ENCODE data around the gene TEX2. TPM values are rescaled to one million over a fixed set of nuclear protein-coding genes. Genes with fewer than 3 reads are reported as not detected.
"Not testable (repeated sequence)": the region's sequence is repeated elsewhere in the genome, so short reads cannot be mapped to it uniquely, and the experiment has no call there.

Gene TEX2
- polyA plus RNA-seq, 5 donors, result 19.5 to 29.5 (median 23.3) TPM

- DNase-seq, result peak; percentile 96 to 98
These were observed 117.2 kb downstream of the TEX2 start for GRCh38 chr17:64145751-64146417.

DNA sequence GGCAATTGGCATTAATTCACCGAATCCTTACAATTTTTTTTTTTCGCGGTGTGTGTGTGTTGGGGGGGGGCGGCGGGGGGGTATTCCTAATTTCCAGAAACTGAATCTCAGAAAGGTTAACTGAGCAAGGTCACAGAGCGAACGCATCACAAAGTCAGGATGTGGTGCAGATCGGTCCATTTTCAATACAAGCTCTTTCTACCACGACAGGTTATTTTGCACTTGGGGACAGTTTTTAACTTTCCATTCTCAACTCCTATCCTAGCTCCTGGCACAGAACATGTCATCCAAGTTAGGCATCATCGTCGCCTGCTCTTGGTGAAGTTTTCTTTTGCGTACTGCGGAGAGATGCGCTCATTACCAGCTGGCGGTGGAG lies 117.7 kb downstream of the TEX2 start:
- DNase-seq, result no peak

GRCh38 chr17:64139542-64139941 lies 123.5 kb downstream of the TEX2 start:
- no peak for DNase-seq

DNA sequence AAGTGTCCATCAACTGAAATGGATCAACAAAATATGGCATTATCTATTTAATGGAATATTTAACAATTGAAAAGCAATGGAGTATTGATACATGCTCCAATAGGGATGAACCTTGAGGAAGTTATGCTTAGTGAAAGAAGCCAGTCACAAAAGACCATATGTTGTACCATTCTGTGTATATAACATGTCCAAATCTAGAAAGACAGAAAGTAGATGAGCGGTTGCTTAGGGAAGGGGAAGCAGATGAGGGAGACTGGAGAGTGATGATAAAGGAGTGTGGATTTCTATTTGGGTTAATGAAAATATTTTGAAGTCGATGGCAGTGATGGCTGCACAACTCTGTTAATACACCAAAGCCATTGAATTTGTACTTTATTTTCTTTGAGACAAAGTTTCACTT lies 124.6 kb downstream of the TEX2 start:
- DNase-seq, result no peak

- DNase-seq, result no peak
These were observed 128.1 kb downstream of the TEX2 start for GRCh38 chr17:64135000-64135399.

DNA sequence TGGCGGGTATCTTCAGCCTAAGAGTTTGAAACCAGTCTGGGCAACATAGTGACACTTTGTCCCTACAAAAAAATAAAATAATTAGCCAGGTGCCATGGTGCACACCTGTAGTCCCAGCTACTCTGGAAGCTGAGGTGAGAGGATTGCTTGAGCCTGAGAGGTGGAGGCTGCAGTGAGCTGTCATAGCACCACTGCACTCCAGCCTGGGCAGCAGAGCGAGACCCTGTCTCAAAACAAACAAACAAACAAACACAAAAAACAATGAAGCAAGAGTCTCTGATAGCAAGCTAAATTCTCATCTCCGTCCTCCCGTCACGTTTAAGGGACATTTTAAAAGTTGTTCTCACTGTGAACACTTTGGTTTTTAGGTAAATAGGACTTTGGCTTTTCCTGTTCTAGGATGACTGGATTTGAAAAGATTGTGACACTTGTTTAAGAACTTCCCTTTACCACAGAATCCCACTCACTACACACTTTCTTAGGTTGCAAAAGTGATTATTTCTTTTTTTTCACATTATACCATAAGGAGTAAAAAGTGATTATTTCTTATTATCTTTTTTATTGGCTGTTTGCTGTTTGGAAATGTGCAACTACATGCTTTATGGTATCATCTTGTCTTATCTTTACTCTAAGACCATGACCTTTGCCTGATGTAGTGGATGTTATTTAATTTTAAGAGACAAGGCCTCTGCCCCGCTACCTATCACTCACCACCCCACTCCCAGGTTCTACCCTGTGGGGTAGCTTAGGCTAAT lies 128.7 kb downstream of the TEX2 start:
- no peak for DNase-seq

DNA sequence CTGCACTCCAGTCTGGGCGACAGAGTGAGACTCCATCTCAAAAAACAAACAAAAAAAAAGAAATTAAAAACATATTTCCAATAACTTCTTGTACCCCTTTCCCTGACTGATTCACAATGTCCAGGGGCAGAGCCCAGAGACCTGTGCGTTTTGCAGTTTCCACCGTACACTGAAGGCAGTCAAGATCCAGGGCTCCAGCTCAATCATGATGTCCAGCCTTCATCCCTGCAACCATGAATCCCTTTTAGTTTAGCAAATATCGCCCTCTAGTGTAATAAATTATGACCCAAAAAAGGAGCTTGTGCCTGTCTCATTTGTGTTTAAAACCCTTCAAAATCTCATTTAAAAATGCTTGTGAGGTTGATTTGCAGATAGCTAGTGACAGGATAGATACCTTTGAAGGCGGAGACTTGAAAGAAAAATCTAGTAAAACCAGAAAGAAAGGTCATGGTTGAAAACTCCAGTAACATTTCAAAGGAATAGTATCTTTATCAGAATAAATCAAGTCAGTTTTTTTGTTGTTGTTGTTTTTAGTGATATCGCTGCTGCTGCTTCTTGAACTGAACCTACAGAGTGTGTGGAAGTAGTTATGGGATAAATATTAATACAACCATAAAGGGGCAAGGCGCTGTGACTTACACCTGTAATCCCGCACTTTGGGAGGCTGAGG lies 129.4 kb downstream of the TEX2 start:
- no peak for DNase-seq

GRCh38 chr17:64131606-64132270 lies 131.3 kb downstream of the TEX2 start:
- no peak for DNase-seq

DNA sequence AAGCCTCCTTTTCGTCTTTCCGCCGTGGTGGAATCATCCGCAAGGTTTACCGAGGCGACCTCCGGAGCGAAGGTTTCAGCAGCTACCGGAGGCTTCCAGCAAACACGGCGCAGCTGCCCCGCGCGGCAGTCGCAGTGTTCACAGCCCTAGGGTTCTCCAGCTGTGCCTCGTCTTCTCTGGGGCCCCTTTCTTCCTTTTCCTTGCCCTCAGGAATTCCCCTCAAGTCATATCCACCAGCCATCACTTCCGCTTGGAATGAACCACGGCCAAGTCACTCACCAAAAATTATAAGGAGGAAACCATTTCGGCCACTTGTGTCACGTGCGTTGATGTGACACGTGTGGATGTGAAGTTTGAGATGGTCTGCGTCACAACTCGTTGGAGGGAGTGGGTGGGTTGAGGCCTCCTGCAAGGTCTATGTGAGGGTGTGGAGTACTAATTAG lies 132.5 kb downstream of the TEX2 start:
- no peak for DNase-seq

DNA sequence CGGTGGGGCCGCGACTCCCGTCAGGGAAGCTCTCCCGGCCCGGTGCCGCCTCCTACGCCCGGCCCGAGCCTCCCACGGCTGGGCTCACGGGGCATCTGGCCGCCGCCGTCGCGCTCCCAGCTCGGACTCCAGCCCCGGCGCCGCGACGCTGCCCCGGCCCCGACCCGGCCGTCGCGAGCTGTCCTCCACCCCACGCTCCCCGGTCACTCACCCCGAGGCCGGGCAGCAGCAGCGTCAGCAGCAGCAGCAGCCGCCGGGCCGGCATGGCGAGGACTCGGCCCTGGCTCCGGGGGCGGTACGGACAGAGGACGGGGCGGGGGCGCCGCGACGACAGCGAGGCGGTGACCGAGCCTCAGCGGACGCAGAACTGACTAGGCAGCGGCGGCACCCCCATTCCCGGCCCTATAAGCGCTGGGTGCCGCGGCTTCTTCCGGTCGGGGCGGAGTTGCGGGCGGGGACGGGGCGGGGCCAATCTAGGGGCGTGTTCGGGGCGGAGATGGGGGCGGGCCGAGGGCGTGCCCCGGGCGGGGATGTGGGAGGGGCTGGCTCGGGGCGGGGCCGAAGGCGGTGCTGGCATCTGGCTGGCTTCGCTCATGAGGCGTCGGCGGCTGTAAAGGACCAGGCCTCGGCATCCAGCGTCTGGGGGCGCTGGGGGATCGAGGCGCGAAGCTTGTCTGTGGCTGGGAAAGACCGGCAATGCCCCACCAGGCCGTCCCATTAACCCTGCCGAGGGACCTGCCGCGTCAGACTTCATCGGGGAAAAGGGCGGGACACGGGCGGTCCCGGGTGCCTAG lies 133.1 kb downstream of the TEX2 start, which contains the start of gene ERN1:
Gene ERN1, minus strand, starts transcription at position 380 of the 794 bp plus-strand sequence. Its CDS starts 115 bp downstream, at position 265.
- peak; percentile 94 for DNase-seq

GRCh38 chr17:64129515-64129764 lies 133.6 kb downstream of the TEX2 start:
- no peak for DNase-seq

GRCh38 chr17:64128787-64129514 lies 134.1 kb downstream of the TEX2 start:
- DNase-seq, result no peak

DNA sequence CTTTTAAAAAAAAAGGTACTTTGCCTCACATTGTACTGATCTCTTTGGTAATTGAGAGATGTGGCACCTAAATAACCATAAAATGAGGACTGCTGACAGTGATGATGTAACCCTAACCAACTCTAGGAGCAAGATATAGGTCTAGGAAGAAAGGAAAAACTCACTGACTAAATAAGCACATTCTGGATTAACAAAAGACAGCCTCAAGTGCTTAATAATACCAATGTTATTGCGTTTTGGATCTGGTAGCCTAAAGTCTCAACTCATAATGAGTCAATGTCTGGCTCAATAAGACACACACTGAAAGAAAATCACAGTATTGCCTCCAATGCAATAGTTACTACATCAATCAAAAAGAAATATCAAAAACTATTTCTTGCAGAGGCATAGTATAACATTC lies 136.1 kb downstream of the TEX2 start:
- DNase-seq, result no peak

GRCh38 chr17:64125937-64126336 lies 137.1 kb downstream of the TEX2 start:
- DNase-seq, result no peak

DNA sequence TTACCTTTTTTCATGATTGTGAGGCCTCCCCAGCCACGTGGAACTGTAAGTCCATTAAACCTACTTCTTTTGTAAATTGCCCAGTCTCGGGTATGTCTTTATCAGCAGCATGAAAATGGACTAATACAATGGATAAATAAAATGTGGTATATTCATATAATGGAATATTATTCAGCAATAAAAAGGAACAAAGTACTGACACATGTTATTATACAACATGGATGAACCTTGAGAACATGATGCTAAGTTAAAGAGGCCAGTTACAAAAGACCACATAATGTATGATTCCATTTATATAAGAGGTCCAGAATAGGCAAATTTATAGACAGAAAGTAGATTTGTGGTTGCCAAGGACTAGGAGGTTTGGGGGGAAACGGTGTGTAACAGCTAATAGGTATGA lies 138.5 kb downstream of the TEX2 start:
- no peak for DNase-seq

DNA sequence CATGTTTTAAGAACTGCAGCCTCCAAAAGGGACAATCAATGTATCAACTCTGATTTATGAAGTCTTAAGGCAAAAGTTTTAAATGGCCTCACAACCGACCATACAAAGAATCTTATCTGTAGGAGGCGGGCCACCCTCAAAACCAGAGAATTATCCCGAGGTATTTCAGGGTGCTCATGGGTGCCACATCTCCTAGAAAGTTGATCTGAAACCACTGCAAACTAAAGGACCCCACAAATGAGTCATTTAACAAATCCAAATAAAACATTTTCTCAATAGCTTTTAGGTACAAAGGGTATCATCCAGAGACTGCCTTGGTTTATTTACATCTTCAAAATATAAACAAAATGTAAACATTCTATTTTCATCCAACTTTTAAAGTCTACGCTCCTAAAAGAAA lies 139.9 kb downstream of the TEX2 start:
- no peak for DNase-seq

GRCh38 chr17:64120972-64121786 lies 141.9 kb downstream of the TEX2 start:
- not testable (repeated sequence) for DNase-seq

DNA sequence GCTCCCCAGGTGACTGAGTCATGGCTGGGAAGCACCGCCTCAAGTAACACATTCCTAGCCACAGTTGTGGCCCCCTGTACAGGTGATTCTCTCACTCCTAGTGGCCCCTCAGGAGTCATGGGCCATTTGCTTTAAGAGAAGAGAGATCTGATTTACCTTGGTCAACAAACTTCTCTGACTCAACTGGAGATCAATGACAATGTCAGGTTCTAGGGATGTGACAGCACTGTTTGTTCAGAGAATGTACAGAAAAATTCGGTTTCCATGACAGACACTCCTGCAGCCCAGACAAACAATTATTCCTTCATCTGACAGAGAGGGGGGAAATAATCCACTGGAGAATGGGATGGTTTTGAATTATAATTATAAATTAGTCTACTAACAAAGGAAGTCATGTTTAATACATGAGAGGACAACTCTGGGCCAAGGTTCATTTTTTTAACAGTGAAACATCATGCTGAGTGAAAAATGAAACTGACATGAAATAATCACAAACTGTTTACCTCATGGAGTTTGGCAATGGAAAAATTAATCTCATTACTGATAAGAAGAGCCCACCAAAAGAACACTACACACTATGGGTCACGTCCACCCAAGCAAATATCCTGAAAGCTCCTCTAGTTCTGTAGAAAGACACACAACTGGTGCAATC lies 142.8 kb downstream of the TEX2 start:
- no peak for DNase-seq
